KOPT-K1 (cell line): Measurements from ENCODE around the gene PNPLA8.

Experiments used
- H3K27ac ChIP-seq: fragments of 200-600 bp; sonication (generic); 2 replicates; pipeline ENCODE4 v1.5.1; 2016; ENCODE audit warnings: antibody characterized with exemption, mild to moderate bottlenecking, low read depth, low read length; ENCODE audit not compliant: poor library complexity, severe bottlenecking
- H3K36me3 ChIP-seq: fragments of 200-600 bp; sonication (generic); 2 replicates; pipeline ENCODE4 v1.5.1; 2017; ENCODE audit warnings: antibody characterized with exemption, mild to moderate bottlenecking, low read length, moderate library complexity; ENCODE audit not compliant: insufficient read depth
- H3K9me3 ChIP-seq: fragments of 200-600 bp; sonication (generic); 2 replicates; pipeline ENCODE4 v1.5.1; 2017; ENCODE audit warnings: antibody characterized with exemption, low read length, mild to moderate bottlenecking; ENCODE audit not compliant: insufficient read depth, poor library complexity, severe bottlenecking

Gene PNPLA8

GRCh38 chr7:108423089-108423989, 102.6 kb downstream of the PNPLA8 start:
- H3K27ac ChIP-seq, result no peak overlapping the region
- H3K9me3 ChIP-seq, result no peaks in the 10 kb centered on the region
- H3K36me3 ChIP-seq, result no peaks in the 10 kb centered on the region

DNA sequence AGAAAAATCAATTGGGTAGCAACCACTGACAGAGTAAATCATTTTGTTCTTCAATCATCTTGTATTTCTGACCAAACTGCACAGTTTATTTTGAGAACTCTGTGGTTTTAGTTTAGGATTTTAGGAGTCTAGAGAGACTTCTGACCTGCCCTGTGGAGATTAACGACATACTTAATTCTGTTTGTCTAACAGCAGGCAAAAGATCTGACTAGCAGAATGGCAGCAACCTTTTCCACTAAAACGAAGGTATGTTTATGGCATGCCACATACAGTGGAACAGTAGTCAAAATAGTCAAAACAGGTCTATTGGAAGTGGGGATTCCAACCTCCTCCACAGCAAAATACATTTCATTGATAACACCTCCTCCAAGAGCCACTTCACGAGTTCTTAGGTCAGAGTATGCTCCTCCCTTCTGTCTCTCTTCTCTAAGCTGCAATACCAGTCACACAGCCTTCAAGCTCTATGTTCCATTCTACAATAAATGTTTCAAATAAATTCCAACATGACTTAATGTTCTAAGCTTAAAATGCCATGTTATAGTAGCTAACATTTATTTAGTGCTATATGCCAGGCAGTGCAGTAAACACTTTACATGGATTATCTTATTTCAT, 104.1 kb downstream of the PNPLA8 start:
- Histone ChIP-seq H3K36me3 (no peaks in the 10 kb centered on the region), H3K27ac (no peak overlapping the region), H3K9me3 (no peaks in the 10 kb centered on the region)
